HUES48 (cell line): ENCODE measurements around the gene LRP4.

Experiments used
- H3K27ac ChIP-seq: one replicate; pipeline ENCODE4 v1.7.0; 2013; ENCODE audit warnings: low read depth, low read length, inconsistent platforms
- H3K27me3 ChIP-seq: 2 replicates; pipeline ENCODE4 v1.6.1; 2013; ENCODE audit warnings: mild to moderate bottlenecking, low read length; ENCODE audit not compliant: control insufficient read depth, insufficient read depth
- H3K36me3 ChIP-seq: 2 replicates; pipeline ENCODE4 v1.6.1; 2013; ENCODE audit warnings: low read length; ENCODE audit not compliant: control insufficient read depth, insufficient read depth
- H3K4me1 ChIP-seq: 2 replicates; pipeline ENCODE4 v1.6.1; 2013; ENCODE audit warnings: mild to moderate bottlenecking, low read length; ENCODE audit not compliant: control insufficient read depth, insufficient read depth
- H3K4me3 ChIP-seq: 2 replicates; pipeline ENCODE4 v1.5.1; 2013; ENCODE audit warnings: mild to moderate bottlenecking, low read depth, low read length
- H3K9ac ChIP-seq: 2 replicates; pipeline ENCODE4 v1.6.1; 2013; ENCODE audit warnings: mild to moderate bottlenecking, low read depth, low read length, moderate library complexity
- H3K9me3 ChIP-seq: 2 replicates; pipeline ENCODE4 v1.6.1; 2013; ENCODE audit warnings: low read length; ENCODE audit not compliant: control insufficient read depth, insufficient read depth

Gene LRP4

GRCh38 chr11:46868912-46869311, 49.4 kb downstream of the LRP4 start:
- Histone ChIP-seq H3K9ac (no peak overlapping the region), H3K27ac (no peak overlapping the region), H3K4me1 (no peaks in the 10 kb centered on the region), H3K9me3 (no peaks in the 10 kb centered on the region), H3K36me3 (peaks cover 78% of the 10 kb centered on the region), H3K27me3 (no peaks in the 10 kb centered on the region), H3K4me3 (no peak overlapping the region)

- H3K4me1 ChIP-seq: no peaks in the 10 kb centered on the region
- H3K4me3 ChIP-seq: no peak overlapping the region
- no peaks in the 10 kb centered on the region for H3K27me3 ChIP-seq
- H3K27ac ChIP-seq: no peak overlapping the region
- no peaks in the 10 kb centered on the region for H3K9me3 ChIP-seq
- H3K36me3 ChIP-seq: peaks cover 77% of the 10 kb centered on the region
- H3K9ac ChIP-seq: no peak overlapping the region
Measured at GRCh38 chr11:46865340-46865739, 53.0 kb downstream of the LRP4 start.

GRCh38 chr11:46860218-46860617, 58.1 kb downstream of the LRP4 start:
- peaks cover 79% of the 10 kb centered on the region for H3K36me3 ChIP-seq
- H3K9me3 ChIP-seq: no peaks in the 10 kb centered on the region
- no peak overlapping the region for H3K9ac ChIP-seq
- no peak overlapping the region for H3K27ac ChIP-seq
- H3K4me3 ChIP-seq: no peak overlapping the region
- no peaks in the 10 kb centered on the region for H3K27me3 ChIP-seq
- H3K4me1 ChIP-seq: no peaks in the 10 kb centered on the region

GRCh38 chr11:46858920-46859546, 59.3 kb downstream of the LRP4 start:
- Histone ChIP-seq H3K9ac (no peak overlapping the region), H3K27me3 (no peaks in the 10 kb centered on the region), H3K27ac (no peak overlapping the region)

GRCh38 chr11:46857666-46858065, 60.7 kb downstream of the LRP4 start:
- Histone ChIP-seq H3K27me3 (no peaks in the 10 kb centered on the region), H3K4me3 (no peak overlapping the region), H3K4me1 (no peaks in the 10 kb centered on the region), H3K9me3 (no peaks in the 10 kb centered on the region), H3K9ac (no peak overlapping the region), H3K36me3 (peaks cover 56% of the 10 kb centered on the region), H3K27ac (no peak overlapping the region)

More at GRCh38 chr11:46858920-46859546, 59.3 kb downstream of the LRP4 start:
- no peaks in the 10 kb centered on the region for H3K9me3 ChIP-seq
- peaks cover 67% of the 10 kb centered on the region for H3K36me3 ChIP-seq
- H3K4me3 ChIP-seq: no peak overlapping the region
- no peaks in the 10 kb centered on the region for H3K4me1 ChIP-seq

GRCh38 chr11:46856605-46857343, 61.6 kb downstream of the LRP4 start:
- Histone ChIP-seq H3K27me3 (no peaks in the 10 kb centered on the region), H3K36me3 (peaks cover 49% of the 10 kb centered on the region), H3K27ac (no peak overlapping the region), H3K9me3 (no peaks in the 10 kb centered on the region), H3K4me1 (no peaks in the 10 kb centered on the region), H3K4me3 (no peak overlapping the region), H3K9ac (no peak overlapping the region)

GRCh38 chr11:46855863-46856262, 62.5 kb downstream of the LRP4 start:
- H3K36me3 ChIP-seq: peaks cover 45% of the 10 kb centered on the region
- no peaks in the 10 kb centered on the region for H3K4me1 ChIP-seq
- H3K9me3 ChIP-seq: no peaks in the 10 kb centered on the region
- H3K27ac ChIP-seq: no peak overlapping the region
- H3K27me3 ChIP-seq: no peaks in the 10 kb centered on the region
- H3K9ac ChIP-seq: no peak overlapping the region
- no peak overlapping the region for H3K4me3 ChIP-seq

- peaks cover 6% of the 10 kb centered on the region; the same call in 1 of the 2 replicates for H3K9me3 ChIP-seq
- H3K36me3 ChIP-seq: peaks cover 38% of the 10 kb centered on the region
- H3K27ac ChIP-seq: no peak overlapping the region
- no peaks in the 10 kb centered on the region for H3K4me1 ChIP-seq
- no peak overlapping the region for H3K9ac ChIP-seq
- no peak overlapping the region for H3K4me3 ChIP-seq
- no peaks in the 10 kb centered on the region for H3K27me3 ChIP-seq
Measured at GRCh38 chr11:46855167-46855566, 63.2 kb downstream of the LRP4 start.

- Histone ChIP-seq H3K27ac (no peak overlapping the region), H3K4me1 (peaks cover 4% of the 10 kb centered on the region; the same call in 1 of the 2 replicates), H3K9ac (no peak overlapping the region), H3K4me3 (no peak overlapping the region; the same call in 1 of the 2 replicates), H3K36me3 (peaks cover 2% of the 10 kb centered on the region; the same call in 1 of the 2 replicates), H3K27me3 (no peaks in the 10 kb centered on the region; the same call in 1 of the 2 replicates), H3K9me3 (peaks cover 7% of the 10 kb centered on the region; the same call in 1 of the 2 replicates)
Measured at GRCh38 chr11:46850829-46851380, 67.4 kb downstream of the LRP4 start.

GRCh38 chr11:46849631-46850030, 68.7 kb downstream of the LRP4 start:
- Histone ChIP-seq H3K4me3 (no peak overlapping the region), H3K9me3 (peaks cover 7% of the 10 kb centered on the region; the same call in 1 of the 2 replicates), H3K36me3 (no peaks in the 10 kb centered on the region), H3K27me3 (no peaks in the 10 kb centered on the region; the same call in 1 of the 2 replicates), H3K4me1 (peaks cover 4% of the 10 kb centered on the region; the same call in 1 of the 2 replicates), H3K9ac (no peak overlapping the region), H3K27ac (no peak overlapping the region)

- H3K4me3 ChIP-seq: peak overlapping the region; percentile 89
- no peaks in the 10 kb centered on the region for H3K36me3 ChIP-seq
- H3K9me3 ChIP-seq: peaks cover 7% of the 10 kb centered on the region; the same call in 1 of the 2 replicates
- H3K4me1 ChIP-seq: peaks cover 4% of the 10 kb centered on the region; the same call in 1 of the 2 replicates
- no peak overlapping the region for H3K9ac ChIP-seq
- no peaks in the 10 kb centered on the region; the same call in 1 of the 2 replicates for H3K27me3 ChIP-seq
- no peak overlapping the region for H3K27ac ChIP-seq
Measured at GRCh38 chr11:46846510-46846830, 71.9 kb downstream of the LRP4 start.
